HL-60/S4 (cell line): ENCODE measurements around the gene NR6A1.
"Not testable (repeated sequence)": the region's sequence is repeated elsewhere in the genome, so short reads cannot be mapped to it uniquely, and the experiment has no call there.

Experiments used
- in situ Hi-C: fragments of 300-500 bp; cut with MboI; formaldehyde crosslinking; loops from 2 replicates; pipeline ENCODE4 v1.14.3; 2022; ENCODE audit warnings: low sequenced_read_pairs

Gene NR6A1

DNA sequence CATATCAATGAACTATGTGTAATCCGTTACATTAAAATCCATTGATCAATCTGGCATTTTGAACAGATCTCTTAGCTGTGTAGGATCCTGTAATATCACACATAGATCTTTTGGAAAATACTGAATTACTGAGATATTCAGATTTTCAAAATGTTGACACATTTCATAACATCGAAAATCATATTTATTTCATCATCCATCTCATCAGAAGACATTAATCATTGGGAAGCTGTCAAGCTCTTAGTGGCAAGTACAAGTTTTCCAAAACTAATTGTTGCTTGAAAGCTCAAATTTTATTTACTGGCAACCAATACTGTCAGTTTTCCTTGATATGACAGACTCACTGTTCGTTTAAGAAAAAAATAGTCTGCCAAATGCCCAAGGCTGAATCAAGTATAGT lies 8.5 kb downstream of the NR6A1 start:
- in situ Hi-C loops = no loop called here

DNA sequence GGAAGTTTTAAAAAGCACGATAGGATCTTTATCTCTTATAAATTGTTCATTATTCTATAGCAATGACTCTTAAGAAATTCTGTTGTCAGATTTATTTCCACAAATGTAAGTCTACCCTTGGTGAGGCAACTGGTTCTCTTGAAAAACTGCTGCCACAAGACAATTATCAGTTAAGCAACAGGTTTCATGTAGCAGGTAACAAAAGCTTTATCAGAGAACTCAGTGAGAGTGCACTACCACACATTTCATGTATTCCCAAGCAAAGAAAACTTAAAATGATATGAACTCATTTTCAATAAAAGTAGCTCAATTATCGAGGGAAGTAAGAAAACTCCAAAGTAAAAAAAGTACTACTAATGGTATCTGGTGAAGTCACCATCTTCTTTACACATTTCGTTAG lies 9.4 kb downstream of the NR6A1 start:
- in situ Hi-C loops = no loop called here

DNA sequence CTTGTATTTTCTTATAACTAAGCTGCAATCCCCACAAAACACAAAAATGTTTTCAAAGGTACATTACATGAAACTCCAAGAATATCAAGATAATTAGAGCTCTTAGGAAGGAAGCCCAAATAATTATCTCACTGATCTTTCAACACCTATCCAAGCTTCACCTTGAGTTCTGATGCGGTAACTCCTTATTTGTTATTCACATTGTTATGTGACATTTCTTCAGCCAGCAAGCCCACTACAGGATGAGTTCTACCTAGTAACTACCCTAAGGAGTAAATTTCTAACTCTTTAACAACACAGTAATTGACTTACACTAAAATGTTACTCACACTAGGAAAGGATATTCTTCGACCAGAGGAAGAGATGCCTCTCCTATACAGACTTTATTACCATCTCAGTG lies 9.9 kb downstream of the NR6A1 start:
- in situ Hi-C loops = no loop called here

DNA sequence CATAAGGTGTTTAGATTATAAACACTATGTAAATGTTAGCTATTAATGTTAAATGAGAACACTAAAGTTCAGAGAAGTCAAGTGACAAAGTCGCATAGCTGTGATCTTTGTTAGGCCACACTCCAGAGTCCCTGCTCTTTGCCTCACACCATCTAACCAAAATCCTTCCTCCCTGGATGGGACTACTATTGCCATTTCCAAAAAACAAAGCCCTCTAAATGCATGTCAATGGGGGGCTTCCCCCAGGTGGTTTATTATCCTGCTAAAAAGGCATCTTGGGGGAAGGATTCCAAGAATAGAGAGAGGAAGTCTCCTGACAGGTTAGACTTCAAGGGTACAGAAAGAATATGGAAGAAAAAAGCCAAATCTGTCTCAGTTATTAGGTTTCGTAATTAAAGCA lies 10.4 kb downstream of the NR6A1 start:
- in situ Hi-C loops = no loop called here

DNA sequence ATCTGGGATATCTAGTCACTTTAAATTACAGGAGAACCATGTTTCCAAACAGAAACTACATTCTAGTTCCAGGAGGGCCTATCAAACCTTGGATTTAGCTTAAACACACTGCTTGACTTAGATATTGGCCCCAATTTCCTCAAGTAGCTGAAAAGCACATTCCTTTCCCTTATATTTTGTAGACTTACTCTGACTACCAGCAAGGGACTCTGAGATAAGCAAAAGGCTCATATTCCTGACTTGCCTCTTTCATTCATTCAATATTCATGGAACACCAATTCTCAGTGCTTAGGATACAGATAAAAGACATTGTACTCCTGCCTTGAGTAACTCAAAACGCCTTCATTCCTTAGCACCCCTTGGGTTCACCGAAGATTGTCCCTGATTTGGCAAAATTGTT lies 11.8 kb downstream of the NR6A1 start:
- in situ Hi-C loops = no loop called here

DNA sequence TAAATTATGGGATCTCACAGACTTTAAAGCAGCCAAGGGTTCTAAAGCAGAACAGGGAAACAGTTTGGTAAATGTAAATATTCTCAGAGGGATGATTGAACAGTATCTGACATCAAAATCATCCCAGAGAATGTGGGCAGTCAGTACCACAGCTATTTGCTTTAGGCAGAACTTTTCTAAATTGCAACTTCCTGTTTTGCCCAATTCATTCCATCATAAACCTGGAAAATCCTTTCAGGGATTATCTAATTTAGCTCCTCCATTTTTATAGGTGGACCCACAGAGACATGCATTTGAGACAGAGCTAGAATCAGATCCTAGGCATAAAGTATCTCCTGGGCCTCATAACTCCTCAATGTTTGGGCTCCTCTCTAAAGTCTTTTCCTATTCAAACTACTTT lies 12.4 kb downstream of the NR6A1 start:
- in situ Hi-C loops = no loop called here

DNA sequence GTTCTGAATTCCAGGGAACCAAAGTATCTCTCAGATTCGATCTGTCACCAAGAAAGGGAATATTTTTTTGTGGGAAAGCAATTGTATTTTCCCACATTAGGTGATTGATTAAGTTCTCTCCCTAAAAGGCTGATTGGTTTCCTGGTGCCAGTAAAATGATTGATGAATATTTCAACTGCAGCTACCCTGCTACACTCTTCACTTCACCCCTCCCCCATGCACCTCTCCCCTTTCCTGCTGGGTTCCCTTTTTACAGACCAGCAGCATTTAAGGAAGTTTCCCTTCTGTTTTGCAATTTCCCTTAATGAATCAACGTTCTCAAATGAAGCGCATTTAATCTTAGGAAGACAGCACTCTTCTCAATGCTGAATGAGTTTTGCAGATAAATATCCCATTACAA lies 13.1 kb downstream of the NR6A1 start:
- in situ Hi-C loops = no loop called here

DNA sequence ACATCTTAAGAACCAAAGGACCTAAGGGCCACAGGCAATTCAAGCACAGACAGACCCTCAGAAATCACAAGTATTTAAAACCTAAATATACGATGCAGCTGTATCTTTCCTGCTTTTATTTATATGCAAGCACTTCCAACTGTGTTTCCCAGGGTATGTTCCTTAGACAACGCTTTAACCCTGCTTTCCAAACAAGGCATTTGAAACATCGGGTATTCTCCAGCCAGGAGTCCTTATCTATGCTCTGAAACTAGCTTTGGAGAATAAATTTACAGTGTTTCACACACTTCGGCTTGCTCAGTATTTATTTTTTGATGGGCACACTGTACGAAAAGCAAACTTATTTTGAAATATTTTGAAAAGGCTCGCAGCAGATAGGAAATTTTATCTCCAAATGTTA lies 13.5 kb downstream of the NR6A1 start:
- in situ Hi-C loops = no loop called here

DNA sequence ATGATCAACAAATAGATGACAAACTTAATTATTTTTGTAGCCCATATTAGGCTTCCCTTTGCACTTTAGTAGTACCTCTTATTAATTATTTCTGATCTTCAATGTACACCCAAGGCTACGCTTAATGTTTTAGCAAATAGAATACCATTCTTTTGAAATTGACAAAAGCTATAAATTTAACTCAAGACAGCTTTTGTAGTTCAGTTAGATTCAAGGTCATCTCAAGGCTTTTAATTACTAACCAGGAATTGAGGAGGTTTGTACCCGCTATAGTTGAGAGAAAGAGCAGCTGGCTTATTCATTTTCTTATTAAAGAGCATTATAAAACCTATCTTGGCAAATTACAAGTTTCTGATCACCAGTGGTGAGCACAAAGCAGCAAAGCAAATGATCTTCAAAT lies 15.1 kb downstream of the NR6A1 start:
- in situ Hi-C loops = no loop called here

DNA sequence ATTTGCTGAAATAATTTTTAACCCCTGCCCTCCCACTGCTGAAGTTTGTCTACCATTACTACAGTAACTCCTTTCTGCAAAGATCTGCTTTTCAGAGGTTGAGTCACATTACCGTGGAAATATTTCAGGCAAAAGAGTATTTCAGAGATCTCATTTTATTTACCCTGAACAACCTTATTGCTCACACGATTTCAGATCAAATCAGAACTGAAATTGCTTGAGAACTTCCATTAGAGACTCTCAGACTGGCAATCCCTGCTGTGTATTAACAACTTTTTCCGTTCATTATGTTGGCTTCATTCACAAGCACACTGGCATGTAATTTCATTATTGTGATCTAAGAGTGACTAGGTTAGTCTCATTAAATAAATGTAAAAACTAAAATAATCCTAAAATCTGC lies 16.1 kb downstream of the NR6A1 start:
- in situ Hi-C loops = no loop called here

DNA sequence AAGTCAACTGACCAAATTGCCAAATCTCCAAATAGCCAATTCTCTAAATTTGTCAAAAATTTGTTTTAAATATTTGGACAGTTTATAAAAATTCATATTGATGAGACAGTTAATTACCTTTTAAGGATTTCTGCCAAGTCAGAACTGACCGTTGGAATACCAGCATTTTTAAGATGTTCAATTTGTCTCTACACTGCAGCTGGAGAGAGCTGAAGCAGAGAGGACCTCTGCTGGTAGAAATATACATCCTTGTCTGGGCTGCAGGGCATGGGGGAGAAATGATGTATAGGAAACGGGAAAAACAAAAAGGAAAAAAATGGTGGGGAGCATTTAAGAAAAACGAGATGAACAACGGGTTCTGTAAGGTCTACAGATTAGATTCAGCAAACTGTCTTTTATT lies 16.8 kb downstream of the NR6A1 start:
- in situ Hi-C loops = no loop called here

DNA sequence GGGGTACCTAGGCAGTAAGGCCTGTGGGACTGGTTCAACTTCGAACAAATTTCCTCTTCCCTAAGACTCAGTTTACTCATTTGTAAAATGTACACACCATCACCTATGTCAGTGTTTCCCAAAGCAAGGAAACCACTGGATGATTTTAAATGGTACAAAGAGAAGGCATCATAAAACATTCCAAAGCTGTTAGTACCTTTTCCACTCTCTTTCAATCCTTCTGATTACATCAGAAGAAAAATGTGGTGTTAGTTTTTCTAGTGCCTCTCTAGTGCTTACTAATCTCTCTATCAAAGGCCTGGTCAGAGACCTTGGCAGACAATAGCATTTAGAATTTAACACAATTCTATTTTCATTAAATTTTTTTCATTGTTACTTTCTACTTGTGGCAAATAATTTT lies 18.1 kb downstream of the NR6A1 start:
- in situ Hi-C loops = no loop called here

DNA sequence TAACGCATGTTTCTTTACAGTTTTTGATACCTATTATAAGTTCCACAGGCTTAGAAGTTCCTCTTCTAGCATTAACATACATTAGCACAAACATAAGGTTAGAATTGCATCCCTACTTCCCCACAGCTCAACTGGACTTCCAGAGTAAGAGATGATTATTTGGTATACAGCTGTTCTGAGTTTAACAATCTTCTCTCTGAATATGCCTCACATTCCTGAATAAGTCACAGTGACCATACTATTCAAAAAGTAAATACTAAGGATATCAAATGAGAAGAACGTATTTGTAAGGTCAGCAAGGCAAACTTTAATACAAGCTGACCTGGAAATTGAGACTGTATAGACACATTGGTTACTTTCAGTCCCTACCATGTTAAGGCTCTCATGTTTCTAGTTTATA lies 21.3 kb downstream of the NR6A1 start:
- in situ Hi-C loops = no loop called here

DNA sequence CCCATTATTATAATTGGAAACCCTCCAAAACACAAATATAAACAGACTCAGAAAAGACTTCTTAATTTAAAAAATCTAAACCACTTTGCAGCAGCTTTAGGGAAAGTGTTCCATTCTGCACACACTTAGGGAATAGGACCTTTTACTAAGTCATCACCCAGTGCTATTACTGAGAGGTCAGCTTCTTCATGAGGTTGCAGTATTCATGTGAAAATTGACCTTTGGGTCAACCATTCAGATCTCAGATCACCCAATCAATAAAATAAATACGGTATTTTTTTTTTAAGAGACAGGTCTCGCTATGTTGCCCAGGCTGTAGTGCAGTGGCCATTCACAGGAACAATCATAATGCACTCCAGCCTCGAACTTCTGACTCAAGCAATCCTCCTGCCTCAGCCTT lies 21.8 kb downstream of the NR6A1 start:
- in situ Hi-C loops = no loop called here

DNA sequence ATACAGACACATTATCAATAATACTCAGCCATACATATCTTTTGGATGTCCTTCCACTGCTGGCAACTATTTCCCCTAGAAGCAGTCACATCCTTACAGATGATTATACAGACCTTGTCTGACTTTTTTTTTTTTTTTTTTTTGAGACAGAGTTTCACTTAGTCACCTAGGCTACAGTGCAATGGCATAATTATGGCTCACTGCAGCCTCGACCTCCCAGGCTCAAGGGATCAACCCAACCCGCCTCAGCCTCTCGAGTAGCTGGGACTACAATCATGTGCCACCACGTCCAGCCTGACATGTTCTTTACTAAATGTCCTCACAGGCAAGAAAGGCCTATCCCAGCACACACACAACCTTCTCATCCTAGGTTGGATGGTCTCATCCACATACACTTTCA lies 24.0 kb downstream of the NR6A1 start:
- in situ Hi-C loops = no loop called here

DNA sequence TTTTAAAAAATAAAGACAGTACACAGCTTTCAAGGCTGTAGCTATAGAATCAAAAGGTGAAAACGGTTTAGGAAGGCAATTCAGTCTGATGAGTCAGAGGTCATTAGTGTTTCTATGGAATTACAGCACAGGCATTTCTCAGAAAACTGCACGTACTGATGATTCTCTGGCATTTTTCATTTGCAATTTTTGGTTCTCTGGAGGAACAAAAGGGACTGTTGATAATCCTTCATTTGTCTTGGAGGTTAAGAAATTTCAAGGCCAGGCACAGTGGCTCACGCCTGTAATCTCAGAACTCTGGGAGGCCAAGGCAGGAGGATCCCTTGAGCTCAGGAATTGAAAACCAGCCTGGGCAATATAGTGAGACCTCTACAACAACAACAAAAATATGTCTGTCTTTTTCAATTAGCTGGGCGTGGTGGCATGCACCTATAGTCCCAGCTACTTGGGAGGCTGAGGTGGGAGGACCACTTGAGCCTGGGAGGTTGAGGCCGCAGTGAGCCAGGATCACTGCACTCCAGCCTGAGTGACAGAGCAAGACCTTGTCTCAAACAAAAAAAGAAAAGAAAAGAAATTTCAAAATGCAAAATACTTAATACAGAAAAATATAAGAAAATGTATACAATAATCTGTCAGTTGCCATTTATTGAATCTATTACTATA lies 27.3 kb downstream of the NR6A1 start:
- in situ Hi-C loops = no loop called here

DNA sequence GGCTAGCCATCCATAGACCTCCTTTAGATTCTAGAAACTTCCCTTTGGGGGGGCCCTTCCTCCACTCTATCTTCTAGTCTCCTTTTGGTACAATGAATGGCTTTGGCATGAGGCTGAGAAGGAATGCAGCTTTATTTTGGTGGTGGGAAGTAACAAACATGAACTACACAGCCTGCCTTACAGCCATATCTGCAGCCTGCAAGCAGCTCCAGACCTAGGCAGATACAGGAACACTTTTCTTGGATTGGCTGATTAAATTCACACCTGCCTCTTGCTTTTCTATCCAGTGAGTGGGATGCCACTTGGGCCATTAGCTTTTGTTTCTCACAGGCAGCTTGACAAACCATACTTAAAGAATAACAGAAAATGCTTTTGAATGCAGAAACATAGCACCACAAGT lies 28.2 kb downstream of the NR6A1 start:
- in situ Hi-C loops = no loop called here

DNA sequence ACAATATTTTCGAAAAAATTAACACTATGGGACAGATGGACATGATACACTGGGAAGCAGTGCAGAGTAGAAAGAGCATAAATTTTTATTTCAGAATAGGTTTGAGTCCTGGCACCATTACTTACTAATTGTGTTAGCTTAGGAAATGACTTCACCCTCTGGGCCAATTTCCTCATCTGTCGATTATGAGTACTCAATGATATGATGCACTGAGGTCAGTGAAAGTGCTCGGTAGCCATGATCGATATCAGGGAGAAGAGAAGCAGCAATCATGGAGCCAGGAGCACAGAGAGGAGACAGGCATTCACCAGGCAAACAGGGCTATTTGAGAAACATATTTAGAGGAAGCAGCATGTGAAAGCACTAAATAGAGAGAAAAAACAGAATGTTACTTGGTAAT lies 29.4 kb downstream of the NR6A1 start:
- in situ Hi-C loops = no loop called here

DNA sequence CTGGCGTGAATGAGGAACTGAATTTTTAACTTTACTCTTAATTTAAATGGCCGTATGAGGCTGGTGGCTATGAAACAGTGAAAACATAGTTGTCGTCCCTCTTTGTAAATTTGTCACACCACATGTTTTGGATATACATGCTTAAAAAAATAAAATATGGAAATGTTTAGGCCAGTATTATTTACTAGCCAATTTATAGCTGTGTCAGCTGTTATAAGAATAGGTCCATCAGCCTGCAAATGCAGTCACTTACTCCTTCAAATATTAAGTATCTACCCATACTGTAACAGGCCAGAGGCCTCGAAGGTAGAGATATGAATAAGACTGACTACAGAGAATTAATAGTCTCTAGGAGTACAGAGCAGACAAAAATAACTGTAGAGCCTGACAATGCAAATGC lies 30.0 kb downstream of the NR6A1 start:
- in situ Hi-C loops = no loop called here

DNA sequence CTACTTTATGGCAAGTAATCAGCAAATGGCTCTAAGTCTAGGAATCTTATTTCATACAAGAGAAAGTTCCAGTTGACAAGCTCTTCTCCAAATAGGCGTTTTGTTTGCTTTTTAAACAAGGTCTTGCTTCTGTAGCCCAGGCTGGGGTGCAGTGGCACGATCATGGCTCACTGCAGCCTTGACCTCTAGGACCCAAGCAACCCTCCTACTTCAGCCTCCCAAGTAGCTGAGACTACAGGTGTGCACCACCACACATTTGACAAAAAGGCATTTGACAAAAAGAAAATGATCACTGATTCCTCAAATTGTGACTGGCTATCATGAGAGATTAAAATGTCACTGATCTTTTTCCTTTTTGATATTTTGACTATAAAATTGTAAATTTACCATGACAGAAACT lies 31.8 kb downstream of the NR6A1 start:
- in situ Hi-C loops = no loop called here

DNA sequence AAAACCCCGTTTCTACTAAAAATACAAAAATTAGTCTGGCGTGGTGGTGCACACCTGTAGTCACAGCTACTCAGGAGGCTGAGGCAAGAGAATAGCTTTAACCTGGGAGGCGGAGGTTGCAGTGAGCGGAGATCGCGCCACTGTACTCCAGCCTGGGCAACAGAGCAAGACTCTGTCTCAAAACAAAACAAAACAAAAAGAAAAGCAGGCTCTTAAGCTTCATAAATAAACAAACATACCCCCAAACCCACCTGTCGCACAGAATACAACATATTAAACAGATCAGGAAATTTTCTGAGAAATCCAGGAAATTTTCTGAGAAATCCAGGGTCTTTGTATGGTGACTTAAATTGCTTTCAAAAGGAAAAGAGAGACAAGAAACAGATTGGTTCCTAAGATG lies 33.0 kb downstream of the NR6A1 start:
- in situ Hi-C loops = not testable (repeated sequence)

DNA sequence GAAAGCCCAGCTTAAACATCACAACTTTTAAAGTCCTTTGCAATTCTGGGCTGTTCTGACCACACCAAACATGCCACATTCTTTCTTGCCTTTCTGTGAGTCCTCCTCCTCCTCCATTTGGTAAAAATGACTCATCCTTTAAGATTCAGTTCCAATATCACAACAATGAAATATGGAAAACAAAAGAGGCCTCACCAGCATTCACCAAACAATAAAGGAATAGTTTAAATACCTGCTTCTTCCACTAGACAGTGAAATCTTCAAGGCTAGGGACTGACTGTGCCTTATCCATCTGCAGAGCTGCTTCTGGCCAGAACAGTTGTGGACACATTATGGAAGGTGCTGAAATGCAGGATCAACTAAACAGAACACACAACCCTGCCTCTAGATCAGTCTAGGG lies 36.0 kb downstream of the NR6A1 start:
- in situ Hi-C loops = no loop called here

DNA sequence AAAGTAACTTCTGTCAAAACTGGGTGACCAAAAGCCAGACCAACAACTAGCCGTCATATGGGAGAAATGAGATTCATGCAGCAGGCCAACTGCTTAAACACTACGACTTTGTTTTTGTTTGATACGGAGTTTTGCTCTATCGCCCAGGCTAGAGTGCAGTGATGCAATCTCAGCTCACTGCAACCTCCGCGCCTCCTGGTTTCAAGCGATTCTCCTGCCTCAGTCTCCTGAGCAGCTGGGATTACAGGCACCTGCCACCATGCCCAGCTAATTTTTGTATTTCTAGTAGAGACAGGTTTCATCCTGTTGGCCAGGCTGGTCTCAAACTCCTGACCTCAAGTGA lies 36.4 kb downstream of the NR6A1 start:
- in situ Hi-C loops = not testable (repeated sequence)
